Left kidney (tissue), 2 donors: Measurements from ENCODE around the gene HAO2. TPM values are rescaled to one million over a fixed set of nuclear protein-coding genes. Genes with fewer than 3 reads are reported as not detected.
"Not testable (repeated sequence)": the region's sequence is repeated elsewhere in the genome, so short reads cannot be mapped to it uniquely, and the experiment has no call there.

Experiments
- DNase-seq: peaks from one replicate; pipeline ENCODE4 v3.0.0-alpha.2; 2013
- polyA plus RNA-seq: library from polyadenylated mRNA; unstranded; fragments of 120-200 nt; gene quantifications from one replicate; pipeline ENCODE4 v1.2.1, GENCODE V29; 2013; ENCODE audit not compliant: insufficient read length

The HAO2 gene
- polyA plus RNA-seq, 1 donor, result 80.5 TPM

GRCh38 chr1:119377594-119377993 is 9.0 kb downstream of the HAO2 start:
- not testable (repeated sequence) for DNase-seq

- DNase-seq, result no peak
Observed at GRCh38 chr1:119379117-119379516, 10.5 kb downstream of the HAO2 start.

GRCh38 chr1:119380304-119380703 is 11.7 kb downstream of the HAO2 start:
- DNase-seq, result no peak

GRCh38 chr1:119380983-119381662 is 12.5 kb downstream of the HAO2 start:
- DNase-seq, result no peak

- DNase-seq, result no peak
Observed at GRCh38 chr1:119384591-119384990, 16.0 kb downstream of the HAO2 start.

- DNase-seq, result no peak
Observed at GRCh38 chr1:119385650-119386049, 17.1 kb downstream of the HAO2 start.

GRCh38 chr1:119387858-119388257 is 19.3 kb downstream of the HAO2 start:
- no peak for DNase-seq

GRCh38 chr1:119388450-119388849 is 19.9 kb downstream of the HAO2 start:
- DNase-seq, result no peak

- DNase-seq, result no peak
Observed at GRCh38 chr1:119390526-119390925, 21.9 kb downstream of the HAO2 start.

GRCh38 chr1:119391749-119392148 is 23.2 kb downstream of the HAO2 start:
- no peak for DNase-seq

- DNase-seq, result no peak
Observed at GRCh38 chr1:119394085-119394484, 25.5 kb downstream of the HAO2 start.

GRCh38 chr1:119396982-119397381 is 28.4 kb downstream of the HAO2 start:
- DNase-seq, result no peak

- DNase-seq, result no peak
Observed at GRCh38 chr1:119397986-119398385, 29.4 kb downstream of the HAO2 start.

GRCh38 chr1:119404736-119405135 is 36.2 kb downstream of the HAO2 start:
- no peak for DNase-seq

- DNase-seq, result no peak
Observed at GRCh38 chr1:119409731-119410130, 41.1 kb downstream of the HAO2 start.

- DNase-seq, result no peak
Observed at GRCh38 chr1:119410961-119411360, 42.4 kb downstream of the HAO2 start.

- DNase-seq, result no peak
Observed at GRCh38 chr1:119414950-119415349, 46.4 kb downstream of the HAO2 start, which contains the start of gene HSD3B2. Gene HSD3B2, plus strand, starts transcription at chr1:119415150. Its CDS starts 270 bp downstream, at chr1:119415420.

- DNase-seq, result no peak
Observed at GRCh38 chr1:119416006-119416640, 47.5 kb downstream of the HAO2 start.

GRCh38 chr1:119419109-119419508 is 50.5 kb downstream of the HAO2 start:
- DNase-seq, result no peak

- no peak for DNase-seq
Observed at GRCh38 chr1:119420638-119421037, 52.1 kb downstream of the HAO2 start.

GRCh38 chr1:119422631-119423030 is 54.0 kb downstream of the HAO2 start:
- no peak for DNase-seq

- no peak for DNase-seq
Observed at GRCh38 chr1:119428991-119429390, 60.4 kb downstream of the HAO2 start.

- no peak for DNase-seq
Observed at GRCh38 chr1:119429687-119430086, 61.1 kb downstream of the HAO2 start.

- no peak for DNase-seq
Observed at GRCh38 chr1:119430486-119430885, 61.9 kb downstream of the HAO2 start.
